NCI-H526 treated with DMSO at 0.1 percent for 48 hours (cell line): Measurements from ENCODE around the gene ANKFN1.

Source experiments
- DNase-seq: peaks from one replicate; lab custom pipeline; 2025; lab: John Stamatoyannopoulos, UW

The ANKFN1 gene

DNA sequence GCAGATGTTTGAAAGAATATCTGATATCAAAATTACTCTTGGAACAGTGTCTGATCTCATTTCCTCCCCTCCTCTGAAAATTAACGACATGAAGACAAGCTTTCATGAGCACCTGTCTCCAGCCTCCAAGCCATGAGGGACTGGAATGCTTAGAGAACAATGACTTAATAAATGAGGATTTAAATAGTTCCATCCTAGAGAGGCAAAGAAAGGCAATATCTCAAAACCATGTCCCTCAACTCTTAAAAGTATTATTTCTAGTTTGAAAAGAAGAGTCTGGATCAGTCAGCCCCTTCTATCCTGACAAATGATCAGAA is 137.5 kb downstream of the ANKFN1 start:
- DNase-seq: no peak

DNA sequence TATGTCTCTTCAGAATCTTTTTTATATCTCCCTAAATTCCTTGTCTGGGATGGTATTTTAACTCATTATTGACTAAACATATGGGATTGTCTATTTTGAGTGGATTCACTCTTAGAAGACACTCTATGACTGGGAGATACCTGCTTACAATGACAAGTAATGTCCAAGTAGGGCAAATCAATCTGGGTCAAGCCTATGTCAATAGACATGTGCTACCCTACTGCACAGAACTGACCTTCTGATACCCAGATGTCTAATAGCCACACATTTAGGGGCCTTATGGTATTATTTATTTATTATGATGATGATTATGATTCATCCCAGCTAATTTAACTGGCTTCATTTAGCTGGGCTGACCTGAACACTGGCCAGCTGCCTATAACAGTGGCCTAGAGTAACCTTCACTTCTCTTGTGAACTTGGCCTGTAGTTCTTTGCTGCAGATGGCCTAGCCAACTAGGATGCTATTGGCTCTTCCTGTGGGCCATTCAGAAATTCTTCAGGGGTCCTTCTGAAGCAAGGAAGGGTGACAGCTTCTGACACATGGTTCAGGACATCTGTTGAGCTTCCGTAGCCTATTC is 138.0 kb downstream of the ANKFN1 start:
- no peak for DNase-seq

DNA sequence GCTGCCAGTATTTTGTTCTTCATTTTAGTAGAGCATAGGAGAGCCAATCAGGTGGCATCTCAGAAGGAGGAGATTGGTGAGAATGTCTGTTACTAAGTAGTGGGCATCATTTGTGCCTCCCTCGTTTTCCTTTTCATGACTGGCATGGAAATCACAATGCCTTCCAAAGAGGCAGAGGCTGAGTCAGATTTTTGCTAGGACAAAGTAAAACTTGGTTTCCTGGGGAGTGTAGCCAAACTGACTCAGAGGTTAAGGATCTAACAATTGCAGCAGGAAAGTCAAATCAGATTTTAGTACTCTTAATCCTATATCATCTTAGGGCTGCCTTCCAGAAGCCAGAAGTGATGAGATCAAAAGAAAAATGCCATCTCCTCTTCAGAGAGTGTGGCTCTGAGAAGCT is 138.7 kb downstream of the ANKFN1 start:
- no peak for DNase-seq

- DNase-seq: no peak
Observed at GRCh38 chr17:56292578-56292977, 139.3 kb downstream of the ANKFN1 start.

DNA sequence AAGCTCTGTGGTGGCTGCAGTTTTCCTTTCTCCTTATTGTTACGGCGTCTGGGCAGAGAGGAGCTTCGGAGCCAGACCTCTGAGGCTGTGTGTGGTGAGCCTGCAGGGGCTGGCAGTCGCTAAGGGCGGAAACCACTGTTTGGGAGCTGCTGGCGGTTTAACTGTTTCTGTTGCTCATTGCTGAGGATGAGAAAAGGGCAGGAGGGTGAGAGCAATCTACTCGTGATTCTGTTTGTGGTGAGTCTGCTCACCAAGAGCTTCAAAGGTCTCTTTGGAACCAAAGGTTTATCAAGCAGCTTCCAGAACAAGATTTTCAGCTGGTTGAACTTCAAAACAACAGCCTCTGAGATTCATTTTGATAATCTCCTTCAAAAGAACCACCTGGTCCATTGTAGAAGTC is 143.9 kb downstream of the ANKFN1 start:
- no peak for DNase-seq

- DNase-seq: no peak
Observed at GRCh38 chr17:56298846-56299245, 145.6 kb downstream of the ANKFN1 start.

GRCh38 chr17:56300144-56300543 is 146.9 kb downstream of the ANKFN1 start:
- no peak for DNase-seq

DNA sequence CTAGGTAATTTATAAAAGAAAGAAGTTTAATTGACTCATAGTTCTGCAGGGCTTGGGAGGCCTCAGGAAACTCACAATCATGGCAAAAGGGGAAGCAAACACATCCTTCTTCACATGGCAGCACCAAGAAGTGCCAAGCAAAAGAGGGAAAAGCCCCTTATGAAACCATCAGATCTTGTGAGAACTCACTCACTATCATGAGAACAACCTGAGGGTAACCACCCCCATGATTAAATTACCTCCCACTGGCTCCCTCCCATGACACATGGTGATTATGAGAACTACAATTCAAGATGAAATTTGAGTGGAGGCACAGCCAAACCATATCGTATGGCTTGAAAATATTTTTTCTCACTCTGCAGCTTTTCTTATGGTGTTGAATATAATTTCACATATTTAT is 151.7 kb downstream of the ANKFN1 start:
- no peak for DNase-seq

DNA sequence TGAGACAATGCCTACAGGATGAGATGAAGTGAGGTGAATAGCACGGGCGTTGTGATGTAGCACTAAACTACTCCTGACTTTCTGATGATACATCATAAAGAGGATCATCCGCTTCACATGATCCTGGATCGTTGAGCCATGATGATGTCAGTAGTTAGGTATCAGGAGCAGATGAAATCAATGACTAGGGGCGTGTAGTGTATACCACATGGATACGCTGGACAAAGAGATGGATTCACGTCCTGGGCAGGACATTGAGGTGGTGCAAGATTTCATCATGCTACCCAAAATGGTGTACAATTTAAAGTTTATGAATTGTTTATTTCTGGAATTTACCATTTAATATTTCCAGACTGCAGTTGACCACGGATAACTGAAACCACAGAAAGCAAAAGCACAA is 156.6 kb downstream of the ANKFN1 start:
- DNase-seq: no peak

DNA sequence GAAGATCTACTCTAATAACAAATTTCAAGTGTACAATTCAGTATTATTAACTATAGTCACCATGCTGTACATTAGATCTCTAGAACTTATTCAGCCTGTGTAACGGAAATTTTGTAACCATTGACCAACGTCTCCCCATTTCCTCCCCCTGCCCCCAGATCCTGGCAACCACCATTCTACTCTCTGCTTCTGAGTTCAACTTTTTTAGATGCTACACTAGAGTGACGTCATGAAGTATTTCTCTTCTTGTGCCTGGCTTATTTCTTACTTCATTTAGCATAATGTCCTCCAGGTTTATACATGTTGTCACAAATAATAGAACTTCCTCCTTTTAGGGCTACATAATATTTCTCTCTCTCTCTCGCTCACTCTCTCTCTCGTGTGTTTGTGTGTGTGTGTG is 157.5 kb downstream of the ANKFN1 start:
- no peak for DNase-seq

DNA sequence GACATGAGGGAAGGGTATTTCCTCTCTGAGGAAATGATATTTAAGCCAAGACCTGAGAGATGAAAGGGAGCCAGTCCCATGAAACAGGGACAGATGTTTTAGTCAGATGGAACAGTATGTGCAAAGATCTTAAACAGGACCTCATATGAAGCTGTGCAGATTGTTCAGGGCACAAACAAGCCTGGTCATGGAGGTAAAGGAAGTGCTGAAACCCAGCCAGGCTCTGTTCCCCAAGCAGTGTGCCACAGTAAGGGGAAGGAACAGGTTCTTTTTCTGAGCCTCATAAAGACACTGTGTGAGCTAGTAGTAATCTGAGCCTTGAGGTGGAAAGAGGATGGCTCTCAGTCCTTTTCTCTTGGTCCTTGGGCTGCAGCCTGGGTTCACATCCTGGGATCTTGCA is 159.9 kb downstream of the ANKFN1 start:
- DNase-seq: no peak

DNA sequence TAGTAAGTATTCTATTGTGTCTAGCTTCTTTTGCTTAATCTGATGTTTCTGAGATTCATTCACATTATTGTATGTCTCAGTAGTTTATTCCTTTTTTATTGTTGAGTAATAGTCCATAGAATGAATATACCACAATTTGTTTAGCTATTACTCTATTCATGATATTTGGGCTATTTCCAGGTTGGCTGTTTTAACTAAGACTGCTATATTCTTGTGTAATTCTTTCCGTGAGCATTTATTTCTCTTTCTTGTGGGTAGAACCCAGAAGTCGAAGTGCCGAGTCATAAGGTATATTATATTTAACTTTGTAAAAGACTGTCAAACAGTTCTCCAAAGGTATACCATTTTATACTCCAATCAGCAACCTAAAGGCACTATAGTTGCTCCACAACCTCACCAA is 160.8 kb downstream of the ANKFN1 start:
- DNase-seq: no peak

DNA sequence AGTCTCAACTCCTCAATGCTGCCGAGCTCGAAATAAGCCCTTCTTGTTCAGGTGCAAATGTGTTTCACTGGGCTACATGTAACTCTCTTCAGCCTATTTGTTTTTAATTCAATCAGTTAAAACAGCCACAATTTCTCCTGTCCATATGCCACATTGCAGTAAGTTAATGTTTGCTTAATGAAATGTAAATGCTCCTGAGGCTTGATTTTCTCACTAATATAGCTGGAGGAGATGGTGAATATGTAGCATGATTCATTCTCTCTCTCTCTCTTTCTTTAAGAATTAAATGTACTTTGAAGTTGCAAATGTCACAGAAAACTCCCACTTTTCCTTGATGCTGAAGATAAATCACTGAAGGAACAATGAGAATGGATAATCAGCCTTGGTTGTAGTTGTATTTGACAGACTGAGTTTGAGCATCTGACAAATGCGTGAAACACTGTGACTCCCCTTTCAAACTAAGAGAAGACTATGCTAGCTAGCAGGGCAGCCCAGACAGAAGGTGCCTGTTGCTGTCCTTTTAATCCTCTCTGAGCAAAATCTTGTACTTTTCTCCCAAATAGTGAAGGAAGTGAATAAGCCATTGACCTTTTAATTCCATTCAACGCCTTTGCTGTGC is 161.8 kb downstream of the ANKFN1 start:
- no peak for DNase-seq

GRCh38 chr17:56316604-56317003 is 163.3 kb downstream of the ANKFN1 start:
- no peak for DNase-seq

DNA sequence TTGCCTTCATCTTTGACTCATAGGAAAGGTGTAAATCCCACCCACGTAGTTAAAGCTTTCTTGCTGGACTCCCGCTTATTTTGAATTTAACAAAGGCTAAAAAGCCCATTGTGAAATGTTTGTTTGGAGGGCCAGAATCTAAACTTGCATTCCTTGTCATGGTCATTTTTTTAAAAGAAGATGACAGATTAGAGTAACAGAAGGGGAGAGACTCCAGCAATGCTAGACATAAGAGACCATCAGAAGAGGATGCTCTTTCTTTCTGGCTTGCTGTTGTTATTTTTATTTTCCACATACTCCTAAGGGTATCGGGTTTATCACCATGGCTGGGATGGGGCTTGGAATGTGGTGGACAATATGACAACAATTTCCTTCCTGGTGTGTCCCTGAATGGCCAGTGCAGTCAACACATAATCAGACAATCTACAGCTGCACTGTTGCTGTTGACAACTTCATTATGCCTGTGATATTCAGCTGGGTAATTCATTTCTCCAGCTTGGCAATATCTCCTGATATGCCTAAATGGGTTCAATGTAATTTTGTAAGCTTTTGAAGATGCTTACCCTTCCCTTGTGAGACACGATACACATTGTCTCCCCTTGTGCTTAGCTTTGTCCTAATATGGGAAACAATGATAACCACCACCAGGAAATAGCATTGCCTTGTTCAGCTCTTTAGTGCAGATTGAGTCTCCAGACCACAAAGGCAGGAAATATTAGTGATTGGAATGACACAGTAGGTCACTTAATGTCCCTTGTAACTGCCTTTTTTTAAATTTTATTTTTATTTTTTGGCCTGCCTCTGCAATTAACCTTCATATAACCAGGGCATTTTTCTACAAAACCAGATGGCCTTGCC is 164.3 kb downstream of the ANKFN1 start:
- no peak for DNase-seq

GRCh38 chr17:56319531-56319930 is 166.3 kb downstream of the ANKFN1 start:
- peak; percentile 39 for DNase-seq

DNA sequence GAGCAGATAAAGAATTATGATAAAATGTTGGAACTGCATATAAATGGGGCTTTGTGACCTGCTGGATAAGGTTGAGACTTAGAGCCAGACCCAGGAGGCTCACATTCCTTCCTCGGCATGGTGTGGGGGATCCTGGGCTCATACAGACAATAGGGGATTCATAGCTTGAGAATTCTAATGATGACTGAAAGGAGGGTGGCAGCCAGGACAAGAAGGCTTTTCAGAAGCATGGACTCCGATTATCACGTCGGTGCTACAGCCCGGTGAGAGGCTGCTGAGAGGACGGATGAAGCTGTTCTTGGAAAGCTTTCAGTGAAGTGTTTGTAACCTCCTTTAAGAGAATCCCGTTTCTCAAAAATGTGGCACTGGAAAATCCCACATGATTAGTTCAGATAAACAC is 167.2 kb downstream of the ANKFN1 start:
- no peak for DNase-seq

GRCh38 chr17:56322991-56323390 is 169.7 kb downstream of the ANKFN1 start:
- no peak for DNase-seq

DNA sequence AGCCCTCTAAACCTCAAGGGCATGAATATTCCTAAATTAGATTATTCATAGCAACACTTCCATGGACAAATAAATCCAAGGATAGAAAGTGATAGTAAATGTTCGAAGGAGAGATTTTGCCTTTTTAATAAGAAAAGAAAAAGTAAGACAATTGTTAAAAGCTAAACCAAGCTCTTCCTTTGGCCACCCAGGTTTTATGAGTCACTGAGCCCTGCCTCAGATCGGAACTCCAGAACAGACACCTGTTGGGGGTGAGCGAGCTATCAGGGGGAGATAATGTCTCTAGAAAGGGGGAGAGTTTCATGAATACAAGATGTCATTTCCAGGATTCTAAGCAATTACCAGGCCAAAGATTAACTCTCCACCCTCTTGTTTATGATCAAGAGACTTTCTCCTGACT is 171.4 kb downstream of the ANKFN1 start:
- no peak for DNase-seq

GRCh38 chr17:56325313-56326000 is 172.2 kb downstream of the ANKFN1 start:
- no peak for DNase-seq

DNA sequence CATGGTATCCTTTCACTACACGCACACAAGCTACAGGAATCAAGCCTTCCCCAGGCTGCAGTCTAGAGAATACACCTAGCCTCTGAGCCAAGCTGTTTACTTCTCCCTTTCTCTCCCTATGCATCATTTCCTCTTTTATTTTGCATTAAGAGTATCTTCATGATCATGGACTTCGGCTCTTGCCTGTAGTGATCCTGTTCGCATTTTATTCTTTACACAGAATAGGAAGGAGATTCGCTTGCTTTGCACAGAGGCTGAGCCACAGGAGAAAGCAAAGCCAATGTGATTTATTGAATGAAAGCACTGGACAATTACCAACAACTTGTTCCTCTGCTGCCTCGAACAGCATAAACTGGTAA is 172.7 kb downstream of the ANKFN1 start:
- DNase-seq: no peak

GRCh38 chr17:56347639-56348038 is 194.4 kb downstream of the ANKFN1 start:
- no peak for DNase-seq

DNA sequence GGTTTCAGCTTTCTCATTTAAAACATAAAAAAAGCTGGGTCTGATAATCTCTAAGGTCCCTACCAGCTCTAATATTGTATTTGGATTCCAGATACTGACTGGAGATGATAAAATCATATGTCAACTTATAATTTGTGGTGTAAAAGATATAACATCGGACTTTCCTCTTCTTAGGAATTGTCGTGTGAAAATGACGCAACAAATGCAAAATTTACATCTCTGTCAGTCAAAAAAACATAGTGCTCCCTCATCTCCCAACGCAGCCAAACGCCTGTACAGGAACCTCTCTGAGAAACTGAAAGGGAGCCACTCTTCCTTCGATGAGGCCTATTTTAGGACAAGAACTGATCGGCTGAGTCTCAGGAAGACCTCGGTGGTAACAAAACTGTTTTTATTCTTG is 197.3 kb downstream of the ANKFN1 start:
- DNase-seq: no peak
